Chondrocyte (in vitro differentiated cells): ENCODE measurements around the gene NFYC. TPM values are rescaled to one million over a fixed set of nuclear protein-coding genes. Genes with fewer than 3 reads are reported as not detected.

Experiments used
- DNase-seq: peaks from one replicate; pipeline ENCODE4 v3.0.0; 2021; ENCODE audit warnings: mixed read lengths, low spot score
- H3K27ac Mint-ChIP-seq: one replicate; pipeline ENCODE4 v1.8.0; 2021; ENCODE audit warnings: mild to moderate bottlenecking, moderate library complexity, mixed read lengths; ENCODE audit not compliant: unreplicated experiment
- H3K27me3 Mint-ChIP-seq: 2 replicates; pipeline ENCODE4 v1.8.0; 2021; ENCODE audit warnings: low read depth, mixed read lengths
- H3K36me3 Mint-ChIP-seq: 2 replicates; pipeline ENCODE4 v1.8.0; 2021; ENCODE audit warnings: low read depth, mixed read lengths
- H3K4me1 Mint-ChIP-seq: 2 replicates; pipeline ENCODE4 v1.8.0; 2021; ENCODE audit warnings: low read depth, mild to moderate bottlenecking, mixed read lengths
- H3K4me3 Mint-ChIP-seq: one replicate; pipeline ENCODE4 v1.8.0; 2021; ENCODE audit warnings: mild to moderate bottlenecking, moderate library complexity, mixed read lengths; ENCODE audit not compliant: unreplicated experiment
- H3K9me3 Mint-ChIP-seq: 2 replicates; pipeline ENCODE4 v1.8.0; 2021; ENCODE audit warnings: low read depth, mixed read lengths
- total RNA-seq: library from RNA; stranded (reverse); gene quantifications from 3 replicates; pipeline ENCODE4 v1.2.1, GENCODE V29; 2021
- TF ChIP-seq, protein P1 (sequence below): fragments of 200-600 bp; sonication (generic); IDR thresholded peaks from 2 replicates; pipeline ENCODE4 v1.5.0; 2021; ENCODE audit warnings: antibody characterized with exemption, mild to moderate bottlenecking, moderate library complexity

NFYC gene
- total RNA-seq, 1 donor from 2014 or later: 35.8 TPM

DNA sequence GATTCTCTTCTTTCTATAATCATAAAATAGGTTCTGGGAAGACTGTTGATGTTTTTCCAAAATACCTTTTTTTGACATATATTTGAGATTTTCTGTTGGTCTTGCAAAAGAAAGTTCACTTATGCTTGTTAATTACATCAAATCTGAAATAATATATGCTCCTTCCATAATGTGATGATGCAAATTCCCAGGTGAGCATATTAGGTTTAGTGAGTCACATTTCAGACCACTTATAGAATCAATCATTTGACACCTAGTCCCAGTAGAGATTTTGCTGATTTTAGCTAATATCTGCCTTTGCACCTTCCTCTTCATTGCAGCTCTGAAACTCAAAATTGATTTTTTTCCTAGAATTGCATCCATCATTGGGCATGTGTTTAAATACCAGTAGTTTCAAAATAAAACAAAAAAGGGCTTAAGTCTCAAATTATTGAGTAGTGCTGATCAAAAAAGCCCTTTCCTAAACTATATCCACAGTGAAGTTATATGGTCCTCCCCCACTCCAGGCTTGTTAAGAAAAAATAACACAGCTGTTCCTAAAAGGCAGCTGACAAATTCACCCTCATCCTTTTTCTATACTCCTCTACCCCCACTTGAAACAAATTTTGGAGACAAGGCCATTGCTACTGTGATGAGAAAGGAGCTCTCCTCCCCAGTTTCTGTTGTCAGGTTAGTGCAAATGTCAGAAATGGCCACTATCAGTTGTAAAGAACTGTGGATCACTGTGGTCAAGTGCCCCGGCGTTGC lies 55.0 kb downstream of the NFYC start:
- Mint-ChIP-seq H3K4me3 (no peak overlapping the region), H3K27me3 (no peaks in the 10 kb centered on the region), H3K36me3 (peaks cover 19% of the 10 kb centered on the region), H3K9me3 (no peaks in the 10 kb centered on the region), H3K4me1 (peaks cover 30% of the 10 kb centered on the region), H3K27ac (no peak overlapping the region)
- DNase-seq: no peak
- TF ChIP-seq, protein P1, sequence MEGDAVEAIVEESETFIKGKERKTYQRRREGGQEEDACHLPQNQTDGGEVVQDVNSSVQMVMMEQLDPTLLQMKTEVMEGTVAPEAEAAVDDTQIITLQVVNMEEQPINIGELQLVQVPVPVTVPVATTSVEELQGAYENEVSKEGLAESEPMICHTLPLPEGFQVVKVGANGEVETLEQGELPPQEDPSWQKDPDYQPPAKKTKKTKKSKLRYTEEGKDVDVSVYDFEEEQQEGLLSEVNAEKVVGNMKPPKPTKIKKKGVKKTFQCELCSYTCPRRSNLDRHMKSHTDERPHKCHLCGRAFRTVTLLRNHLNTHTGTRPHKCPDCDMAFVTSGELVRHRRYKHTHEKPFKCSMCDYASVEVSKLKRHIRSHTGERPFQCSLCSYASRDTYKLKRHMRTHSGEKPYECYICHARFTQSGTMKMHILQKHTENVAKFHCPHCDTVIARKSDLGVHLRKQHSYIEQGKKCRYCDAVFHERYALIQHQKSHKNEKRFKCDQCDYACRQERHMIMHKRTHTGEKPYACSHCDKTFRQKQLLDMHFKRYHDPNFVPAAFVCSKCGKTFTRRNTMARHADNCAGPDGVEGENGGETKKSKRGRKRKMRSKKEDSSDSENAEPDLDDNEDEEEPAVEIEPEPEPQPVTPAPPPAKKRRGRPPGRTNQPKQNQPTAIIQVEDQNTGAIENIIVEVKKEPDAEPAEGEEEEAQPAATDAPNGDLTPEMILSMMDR: no peak

DNA sequence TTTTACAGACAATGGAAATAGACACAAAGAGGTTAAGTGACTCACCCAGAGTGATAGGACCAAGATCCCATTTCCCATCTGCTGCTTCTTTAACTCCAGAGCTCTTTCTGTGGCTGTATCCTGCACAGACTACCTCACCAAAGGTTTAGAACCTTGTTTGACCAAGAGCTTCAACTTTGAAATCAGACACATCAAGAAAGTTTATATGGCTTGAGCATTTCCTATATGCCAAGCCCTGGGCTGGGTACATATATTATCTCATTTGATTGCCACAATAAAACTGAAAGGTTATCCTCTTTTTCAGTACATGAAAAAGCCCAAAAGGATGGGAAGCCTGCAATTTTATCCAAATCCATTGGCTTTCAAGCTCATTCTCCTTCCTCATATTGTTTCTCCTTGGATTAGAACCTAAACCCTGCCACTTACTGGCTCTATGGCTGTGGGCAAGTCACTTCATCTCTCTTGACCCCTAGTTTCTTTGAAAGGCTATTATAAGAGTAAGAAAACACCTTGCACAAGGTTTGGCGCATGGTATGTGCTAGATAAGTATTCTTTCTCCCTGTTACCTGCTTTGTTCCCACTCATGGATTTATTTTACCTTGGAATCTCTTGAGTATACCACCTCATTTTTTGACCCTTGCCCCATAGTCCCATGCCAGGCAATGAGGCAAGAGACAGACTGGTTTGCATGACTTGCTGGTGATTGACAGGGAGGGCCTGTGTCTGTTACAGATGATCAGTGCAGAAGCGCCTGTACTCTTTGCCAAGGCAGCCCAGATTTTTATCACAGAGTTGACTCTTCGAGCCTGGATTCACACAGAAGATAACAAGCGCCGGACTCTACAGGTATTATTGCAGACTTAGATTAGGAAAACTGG lies 57.6 kb downstream of the NFYC start:
- Mint-ChIP-seq H3K4me3 (no peak overlapping the region), H3K9me3 (no peaks in the 10 kb centered on the region), H3K4me1 (peaks cover 30% of the 10 kb centered on the region), H3K27ac (no peak overlapping the region), H3K36me3 (peaks cover 23% of the 10 kb centered on the region), H3K27me3 (no peaks in the 10 kb centered on the region)
- TF ChIP-seq, protein P1: no peak
- no peak for DNase-seq

DNA sequence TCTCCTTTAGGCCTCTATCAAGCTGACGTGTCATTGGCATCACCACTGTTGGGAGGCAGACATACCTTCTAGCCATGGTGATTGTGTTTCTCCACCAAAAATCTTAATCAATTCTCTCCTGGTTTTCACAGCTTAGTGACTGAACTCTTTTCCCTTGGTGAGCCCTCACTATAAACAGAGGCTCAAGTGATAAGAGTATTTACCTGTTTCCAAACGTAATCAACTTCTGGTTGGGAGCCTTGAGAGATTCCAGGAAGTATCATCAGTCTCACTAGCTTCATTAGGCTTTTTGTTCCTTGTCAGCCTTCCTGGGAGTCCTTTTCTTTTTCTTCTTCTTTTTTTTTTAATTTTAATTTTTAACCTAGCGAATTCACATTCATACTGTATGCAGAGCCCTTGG lies 58.3 kb downstream of the NFYC start:
- no peak for DNase-seq
- H3K9me3 Mint-ChIP-seq: no peaks in the 10 kb centered on the region
- peaks cover 29% of the 10 kb centered on the region for H3K4me1 Mint-ChIP-seq
- H3K36me3 Mint-ChIP-seq: peaks cover 29% of the 10 kb centered on the region
- no peak overlapping the region for H3K27ac Mint-ChIP-seq
- H3K27me3 Mint-ChIP-seq: no peaks in the 10 kb centered on the region
- TF ChIP-seq, protein P1: no peak
- H3K4me3 Mint-ChIP-seq: no peak overlapping the region

DNA sequence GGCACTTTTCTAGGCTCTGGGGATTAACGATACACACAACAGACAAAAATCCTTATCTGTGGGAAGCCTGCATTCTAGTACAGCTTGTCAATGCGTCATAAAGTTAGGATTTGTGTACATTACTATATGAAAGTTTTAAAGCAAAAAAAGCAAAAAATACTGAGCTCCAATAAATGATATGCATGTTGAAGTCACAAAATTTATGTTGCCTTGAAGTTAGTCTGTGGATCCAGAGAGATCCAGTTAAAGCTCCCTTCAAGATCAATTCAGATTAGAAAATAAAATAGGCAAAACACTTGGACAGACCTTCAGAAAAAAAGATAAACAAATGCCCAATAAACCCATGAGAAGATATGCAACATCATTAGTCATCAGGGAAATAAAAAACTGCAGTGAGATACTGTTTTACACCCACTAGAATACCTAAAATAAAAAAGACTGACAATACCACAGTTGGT lies 59.0 kb downstream of the NFYC start:
- TF ChIP-seq, protein P1: no peak
- Mint-ChIP-seq H3K4me1 (peaks cover 23% of the 10 kb centered on the region), H3K27me3 (no peaks in the 10 kb centered on the region), H3K27ac (no peak overlapping the region), H3K36me3 (peaks cover 32% of the 10 kb centered on the region), H3K9me3 (no peaks in the 10 kb centered on the region), H3K4me3 (no peak overlapping the region)
- no peak for DNase-seq

DNA sequence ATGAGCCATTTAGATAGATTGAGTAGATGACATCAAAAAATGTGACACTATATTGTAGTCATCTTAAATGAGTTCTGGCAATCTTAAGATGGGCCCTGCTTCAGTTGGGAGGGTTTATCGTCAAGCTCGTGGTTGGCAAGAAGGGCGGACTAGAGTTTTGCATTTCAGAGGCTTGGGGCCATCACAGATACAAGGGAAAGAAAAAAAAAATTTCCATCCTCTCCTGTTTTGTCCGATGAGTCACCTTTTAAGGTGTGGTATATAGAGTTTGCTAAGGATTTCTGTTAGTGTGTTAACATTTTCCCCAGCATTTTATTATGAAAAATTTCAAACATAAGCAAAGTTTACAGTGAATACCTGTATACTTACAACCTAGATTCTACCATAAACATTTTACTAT lies 60.3 kb downstream of the NFYC start:
- H3K36me3 Mint-ChIP-seq: peaks cover 38% of the 10 kb centered on the region
- H3K27ac Mint-ChIP-seq: no peak overlapping the region
- H3K9me3 Mint-ChIP-seq: no peaks in the 10 kb centered on the region
- DNase-seq: no peak
- H3K27me3 Mint-ChIP-seq: no peaks in the 10 kb centered on the region
- H3K4me3 Mint-ChIP-seq: no peak overlapping the region
- peaks cover 10% of the 10 kb centered on the region for H3K4me1 Mint-ChIP-seq
- TF ChIP-seq, protein P1: no peak
